OCI-LY1 (cell line): Measurements from ENCODE around the gene GKN2.

ENCODE experiments used
- H2AFZ ChIP-seq: fragments of 200-600 bp; sonication (generic), shearing (Covaris generic); 2 replicates; pipeline ENCODE4 v1.6.0; 2014; ENCODE audit warnings: antibody characterized with exemption, mild to moderate bottlenecking, low read length
- H3F3A ChIP-seq: fragments of 200-600 bp; sonication (generic), shearing (Covaris generic); 2 replicates; pipeline ENCODE4 v1.6.0; 2014; ENCODE audit warnings: mild to moderate bottlenecking, antibody characterized with exemption, low read length, moderate library complexity; ENCODE audit not compliant: insufficient read depth
- H3K27ac ChIP-seq: fragments of 200-600 bp; sonication (generic); 2 replicates; pipeline ENCODE4 v1.5.1; 2014; ENCODE audit warnings: low read length, mixed run types, mild to moderate bottlenecking, low read depth; ENCODE audit not compliant: poor library complexity, severe bottlenecking
- H3K27me3 ChIP-seq: fragments of 200-600 bp; sonication (generic); 2 replicates; pipeline ENCODE4 v1.6.0; 2014; ENCODE audit warnings: antibody characterized with exemption, mild to moderate bottlenecking, low read length, moderate library complexity; ENCODE audit not compliant: insufficient read depth
- H3K36me3 ChIP-seq: fragments of 200-600 bp; sonication (generic); 2 replicates; pipeline ENCODE4 v1.6.1; 2014; ENCODE audit warnings: mild to moderate bottlenecking, antibody characterized with exemption, low read length, moderate library complexity, mixed read lengths; ENCODE audit not compliant: insufficient read depth
- H3K4me1 ChIP-seq: fragments of 200-600 bp; sonication (generic); 2 replicates; pipeline ENCODE4 v1.5.1; 2014; ENCODE audit warnings: mild to moderate bottlenecking, low read length, moderate library complexity; ENCODE audit not compliant: insufficient read depth, severe bottlenecking
- H3K4me2 ChIP-seq: fragments of 200-600 bp; sonication (generic), shearing (Covaris generic); 2 replicates; pipeline ENCODE4 v1.6.1; 2014; ENCODE audit warnings: low read length
- H3K4me3 ChIP-seq: fragments of 200-600 bp; sonication (generic); 2 replicates; pipeline ENCODE4 v1.5.1; 2014; ENCODE audit warnings: low read length, low read depth, mild to moderate bottlenecking, mixed read lengths; ENCODE audit not compliant: poor library complexity, severe bottlenecking
- H3K79me2 ChIP-seq: fragments of 200-600 bp; shearing (Covaris generic); 2 replicates; pipeline ENCODE4 v1.6.1; 2016; ENCODE audit warnings: mixed run types, low read length, mixed read lengths; ENCODE audit not compliant: insufficient read depth
- H3K9ac ChIP-seq: fragments of 200-600 bp; sonication (generic), shearing (Covaris generic); 2 replicates; pipeline ENCODE4 v1.6.1; 2014; ENCODE audit warnings: mild to moderate bottlenecking, low read length, mixed read lengths
- H3K9me2 ChIP-seq: fragments of 200-600 bp; sonication (generic), shearing (Covaris generic); 2 replicates; pipeline ENCODE4 v1.6.1; 2014; ENCODE audit warnings: low read depth, mild to moderate bottlenecking, low read length, mixed read lengths
- H3K9me3 ChIP-seq: fragments of 200-600 bp; shearing (Covaris generic); 2 replicates; pipeline ENCODE4 v1.6.1; 2014; ENCODE audit warnings: low read length, mixed read lengths
- H4K20me1 ChIP-seq: fragments of 200-600 bp; sonication (generic), shearing (Covaris generic); 2 replicates; pipeline ENCODE4 v1.6.0; 2016; ENCODE audit warnings: mild to moderate bottlenecking, low read length; ENCODE audit not compliant: insufficient read depth
- CTCF ChIP-seq: fragments of 200-600 bp; sonication (generic), shearing (Covaris generic); IDR thresholded peaks from 2 replicates; pipeline ENCODE4 v1.5.1; 2017; ENCODE audit warnings: mild to moderate bottlenecking, antibody characterized with exemption, low read length, moderate library complexity, mixed read lengths
- EZH2 ChIP-seq: fragments of 200-600 bp; sonication (generic), shearing (Covaris generic); IDR thresholded peaks from 2 replicates; pipeline ENCODE4 v1.8.0; 2017; ENCODE audit warnings: borderline replicate concordance, mixed run types, mild to moderate bottlenecking, antibody characterized with exemption, low read length, moderate library complexity, mixed read lengths

The GKN2 gene

GRCh38 chr2:68987021-68987503, 34.4 kb upstream of the GKN2 start:
- no peaks in the 10 kb centered on the region for H3F3A ChIP-seq
- H3K9me2 ChIP-seq: no peaks in the 10 kb centered on the region
- H4K20me1 ChIP-seq: no peaks in the 10 kb centered on the region
- H3K36me3 ChIP-seq: no peaks in the 10 kb centered on the region
- no peak overlapping the region for H3K9ac ChIP-seq
- H3K4me3 ChIP-seq: no peak overlapping the region
- H3K4me1 ChIP-seq: no peaks in the 10 kb centered on the region
- H2AFZ ChIP-seq: no peak overlapping the region
- no peaks in the 10 kb centered on the region for H3K79me2 ChIP-seq
- TF ChIP-seq CTCF: no peak
- no peak for TF ChIP-seq EZH2
- H3K4me2 ChIP-seq: no peak overlapping the region
- no peak overlapping the region for H3K27ac ChIP-seq
- no peaks in the 10 kb centered on the region for H3K27me3 ChIP-seq
- no peaks in the 10 kb centered on the region for H3K9me3 ChIP-seq

GRCh38 chr2:68980956-68981355, 28.3 kb upstream of the GKN2 start:
- no peak overlapping the region for H3K27ac ChIP-seq
- no peaks in the 10 kb centered on the region for H3K4me1 ChIP-seq
- H3K9ac ChIP-seq: no peak overlapping the region
- no peaks in the 10 kb centered on the region for H3F3A ChIP-seq
- H3K9me3 ChIP-seq: no peaks in the 10 kb centered on the region
- H3K79me2 ChIP-seq: no peaks in the 10 kb centered on the region
- no peak overlapping the region for H3K4me3 ChIP-seq
- H3K36me3 ChIP-seq: no peaks in the 10 kb centered on the region
- H3K4me2 ChIP-seq: no peak overlapping the region
- TF ChIP-seq CTCF (no peak), EZH2 (no peak)
- no peak overlapping the region for H2AFZ ChIP-seq
- no peaks in the 10 kb centered on the region for H4K20me1 ChIP-seq
- H3K9me2 ChIP-seq: no peaks in the 10 kb centered on the region
- H3K27me3 ChIP-seq: no peaks in the 10 kb centered on the region

- no peak overlapping the region for H2AFZ ChIP-seq
- H3K27me3 ChIP-seq: no peaks in the 10 kb centered on the region
- H3K9me3 ChIP-seq: no peaks in the 10 kb centered on the region
- H3K9ac ChIP-seq: no peak overlapping the region
- H4K20me1 ChIP-seq: no peaks in the 10 kb centered on the region
- no peaks in the 10 kb centered on the region for H3K4me1 ChIP-seq
- H3K79me2 ChIP-seq: no peaks in the 10 kb centered on the region
- no peak overlapping the region for H3K27ac ChIP-seq
- no peak for TF ChIP-seq CTCF
- TF ChIP-seq EZH2: no peak
- H3K36me3 ChIP-seq: no peaks in the 10 kb centered on the region
- no peaks in the 10 kb centered on the region for H3K9me2 ChIP-seq
- H3K4me3 ChIP-seq: no peak overlapping the region
- H3K4me2 ChIP-seq: no peak overlapping the region
- no peaks in the 10 kb centered on the region for H3F3A ChIP-seq
Observed at GRCh38 chr2:68978098-68978497, 25.4 kb upstream of the GKN2 start.
